ENCODE data around the gene UBP1. TPM values are rescaled to one million over a fixed set of nuclear protein-coding genes. Genes with fewer than 3 reads are reported as not detected.
"Not testable (repeated sequence)": the region's sequence is repeated elsewhere in the genome, so short reads cannot be mapped to it uniquely, and the experiment has no call there.

Gene UBP1
- total RNA-seq, 5 donors from 2014 or later (not counting 1 experiment from before 2014, with no cell fraction given): 87.3 to 101 (median 91.4) TPM

GRCh38 chr3:33467786-33468185 is 27.6 kb upstream of the UBP1 start:
- DNase-seq (no peak), ATAC-seq (replicated peaks in 1 of 4) (no peak)
- WGBS (ENCODE audit: insufficient coverage): 40% methylated on average over 1 of the region's 3 CpGs
- ChIA-PET CTCF (no interaction called here), POLR2A (no interaction called here)
- Histone ChIP-seq H3K9me3 (no peaks in the 10 kb centered on the region), H3K4me3 (ENCODE audit: control insufficient read depth in 1 of 2, extremely low read depth in 1 of 2, low read length in 1 of 2) (no peak overlapping the region), H3K36me3 (ENCODE audit: control insufficient read depth in 2 of 2, extremely low read depth in 1 of 2, insufficient read depth in 1 of 2, low read length in 1 of 2) (no peaks in the 10 kb centered on the region), H3K4me1 (ENCODE audit: control insufficient read depth in 1 of 2, extremely low read depth in 1 of 2, insufficient read depth in 2 of 2, low read length in 2 of 2) (no peaks in the 10 kb centered on the region), H3K27me3 (replicated peaks in 1 of 2; ENCODE audit: control insufficient read depth in 2 of 2, extremely low read depth in 1 of 2, insufficient read depth in 2 of 2, low read length in 1 of 2) (no peaks in the 10 kb centered on the region), H3K27ac (ENCODE audit: low read length) (no peak overlapping the region)
- H3K36me3 Mint-ChIP-seq: peaks cover 26% of the 10 kb centered on the region
- H3K4me1 Mint-ChIP-seq: no peaks in the 10 kb centered on the region
- no peak overlapping the region for H3K27ac Mint-ChIP-seq
- no peak overlapping the region for H3K4me3 Mint-ChIP-seq
- H3K9me3 Mint-ChIP-seq: no peaks in the 10 kb centered on the region
- H3K27me3 Mint-ChIP-seq: no peaks in the 10 kb centered on the region

GRCh38 chr3:33461097-33461496 is 20.9 kb upstream of the UBP1 start:
- no peaks in the 10 kb centered on the region for H3K27me3 Mint-ChIP-seq
- Histone ChIP-seq H3K4me3 (ENCODE audit: control insufficient read depth in 1 of 2, extremely low read depth in 1 of 2, low read length in 1 of 2) (no peak overlapping the region), H3K27me3 (replicated peaks in 1 of 2; ENCODE audit: control insufficient read depth in 2 of 2, extremely low read depth in 1 of 2, insufficient read depth in 2 of 2, low read length in 1 of 2) (no peaks in the 10 kb centered on the region), H3K9me3 (peaks cover 2% of the 10 kb centered on the region), H3K27ac (ENCODE audit: low read length) (no peak overlapping the region), H3K4me1 (ENCODE audit: control insufficient read depth in 1 of 2, extremely low read depth in 1 of 2, insufficient read depth in 2 of 2, low read length in 2 of 2) (no peaks in the 10 kb centered on the region), H3K36me3 (ENCODE audit: control insufficient read depth in 2 of 2, extremely low read depth in 1 of 2, insufficient read depth in 1 of 2, low read length in 1 of 2) (no peaks in the 10 kb centered on the region)
- ATAC-seq (replicated peaks in 1 of 4) (no peak), DNase-seq (no peak)
- no peak overlapping the region for H3K27ac Mint-ChIP-seq
- H3K4me3 Mint-ChIP-seq: no peak overlapping the region
- H3K4me1 Mint-ChIP-seq: no peaks in the 10 kb centered on the region
- peaks cover 23% of the 10 kb centered on the region for H3K36me3 Mint-ChIP-seq
- WGBS (ENCODE audit: insufficient coverage): no CpG with 5 or more reads among the region's 2 CpGs
- peaks cover 0 to 15% (median 7%) of the 10 kb centered on the region in 3 donors for H3K9me3 Mint-ChIP-seq
- CTCF ChIA-PET: interaction anchor here in 1 of 2 donors (0.7 kb wide), 1 partner anchor 513 kb away, joined by 8 read pairs; no protein-coding TSS in a partner anchor
- POLR2A ChIA-PET: interaction anchor here in 1 of 2 donors (0.6 kb wide), 1 partner anchor 19 kb away, joined by 5 read pairs; no protein-coding TSS in a partner anchor

GRCh38 chr3:33459577-33459976 is 19.4 kb upstream of the UBP1 start:
- ATAC-seq (replicated peaks in 1 of 4); H3K27ac ChIP-seq (ENCODE audit: low read length); H3K4me3 ChIP-seq (ENCODE audit: control insufficient read depth in 1 of 2, extremely low read depth in 1 of 2, low read length in 1 of 2); H3K4me1 Mint-ChIP-seq; H3K4me3 Mint-ChIP-seq; H3K27me3 Mint-ChIP-seq; CTCF ChIA-PET; DNase-seq; H3K9me3 ChIP-seq; H3K27ac Mint-ChIP-seq; H3K27me3 ChIP-seq (replicated peaks in 1 of 2; ENCODE audit: control insufficient read depth in 2 of 2, extremely low read depth in 1 of 2, insufficient read depth in 2 of 2, low read length in 1 of 2); H3K36me3 ChIP-seq (ENCODE audit: control insufficient read depth in 2 of 2, extremely low read depth in 1 of 2, insufficient read depth in 1 of 2, low read length in 1 of 2); H3K4me1 ChIP-seq (ENCODE audit: control insufficient read depth in 1 of 2, extremely low read depth in 1 of 2, insufficient read depth in 2 of 2, low read length in 2 of 2): not testable (repeated sequence)
- POLR2A ChIA-PET: interaction anchor here in 1 of 2 donors (0.6 kb wide), 1 partner anchor 15 kb away, joined by 4 read pairs; no protein-coding TSS in a partner anchor
- Mint-ChIP-seq H3K36me3 (peaks cover 20% of the 10 kb centered on the region), H3K9me3 (peaks cover 0 to 15% (median 7%) of the 10 kb centered on the region in 3 donors)
- WGBS (ENCODE audit: insufficient coverage): no CpG with 5 or more reads among the region's 4 CpGs

- peaks cover 3 to 7% (median 3%) of the 10 kb centered on the region in 3 donors for H3K4me1 Mint-ChIP-seq
- H3K4me3 Mint-ChIP-seq: no peak overlapping the region
- Histone ChIP-seq H3K36me3 (ENCODE audit: control insufficient read depth in 2 of 2, extremely low read depth in 1 of 2, insufficient read depth in 1 of 2, low read length in 1 of 2) (no peaks in the 10 kb centered on the region), H3K4me1 (ENCODE audit: control insufficient read depth in 1 of 2, extremely low read depth in 1 of 2, insufficient read depth in 2 of 2, low read length in 2 of 2) (no peaks in the 10 kb centered on the region), H3K27me3 (replicated peaks in 1 of 2; ENCODE audit: control insufficient read depth in 2 of 2, extremely low read depth in 1 of 2, insufficient read depth in 2 of 2, low read length in 1 of 2) (no peaks in the 10 kb centered on the region), H3K4me3 (ENCODE audit: control insufficient read depth in 1 of 2, extremely low read depth in 1 of 2, low read length in 1 of 2) (no peak overlapping the region), H3K27ac (ENCODE audit: low read length) (no peak overlapping the region), H3K9me3 (peaks cover 2% of the 10 kb centered on the region)
- POLR2A ChIA-PET: no interaction called here
- no peak overlapping the region for H3K27ac Mint-ChIP-seq
- ATAC-seq (replicated peaks in 1 of 4) (no peak), DNase-seq (no peak)
- H3K9me3 Mint-ChIP-seq: peaks cover 0 to 15% (median 11%) of the 10 kb centered on the region in 3 donors
- H3K27me3 Mint-ChIP-seq: no peaks in the 10 kb centered on the region
- CTCF ChIA-PET: no interaction called here
- peaks cover 22% of the 10 kb centered on the region for H3K36me3 Mint-ChIP-seq
- WGBS (ENCODE audit: insufficient coverage): 100% methylated on average over 1 of the region's 3 CpGs
Observed at GRCh38 chr3:33458446-33458845, 18.2 kb upstream of the UBP1 start.

GRCh38 chr3:33456756-33457155 is 16.6 kb upstream of the UBP1 start:
- ChIA-PET POLR2A (no interaction called here), CTCF (interaction anchor here in 1 of 2 donors (0.7 kb wide), 1 partner anchor 47 kb away, joined by 4 read pairs; no protein-coding TSS in a partner anchor)

GRCh38 chr3:33453331-33453761 is 13.1 kb upstream of the UBP1 start:
- H3K36me3 Mint-ChIP-seq: peaks cover 6% of the 10 kb centered on the region
- ATAC-seq (replicated peaks in 1 of 4) (no peak), DNase-seq (no peak)
- H3K27me3 Mint-ChIP-seq: no peaks in the 10 kb centered on the region
- Histone ChIP-seq H3K4me1 (ENCODE audit: control insufficient read depth in 1 of 2, extremely low read depth in 1 of 2, insufficient read depth in 2 of 2, low read length in 2 of 2) (no peaks in the 10 kb centered on the region), H3K9me3 (no peaks in the 10 kb centered on the region), H3K36me3 (ENCODE audit: control insufficient read depth in 2 of 2, extremely low read depth in 1 of 2, insufficient read depth in 1 of 2, low read length in 1 of 2) (no peaks in the 10 kb centered on the region), H3K27me3 (replicated peaks in 1 of 2; ENCODE audit: control insufficient read depth in 2 of 2, extremely low read depth in 1 of 2, insufficient read depth in 2 of 2, low read length in 1 of 2) (no peaks in the 10 kb centered on the region), H3K27ac (ENCODE audit: low read length) (no peak overlapping the region), H3K4me3 (ENCODE audit: control insufficient read depth in 1 of 2, extremely low read depth in 1 of 2, low read length in 1 of 2) (no peak overlapping the region)
- POLR2A ChIA-PET: no interaction called here
- H3K27ac Mint-ChIP-seq: no peak overlapping the region
- 92% methylated on average over 17 of the region's 19 CpGs for WGBS (ENCODE audit: insufficient coverage)
- no peak overlapping the region for H3K4me3 Mint-ChIP-seq
- H3K9me3 Mint-ChIP-seq: peaks cover 0 to 6% (median 5%) of the 10 kb centered on the region in 3 donors
- H3K4me1 Mint-ChIP-seq: peaks cover 3 to 7% (median 3%) of the 10 kb centered on the region in 3 donors
- CTCF ChIA-PET: interaction anchor here in 1 of 2 donors (0.6 kb wide), 1 partner anchor 41 kb away, joined by 4 read pairs; no protein-coding TSS in a partner anchor

More at GRCh38 chr3:33456756-33457155, 16.6 kb upstream of the UBP1 start:
- H3K36me3 ChIP-seq (ENCODE audit: control insufficient read depth in 2 of 2, extremely low read depth in 1 of 2, insufficient read depth in 1 of 2, low read length in 1 of 2): no peaks in the 10 kb centered on the region
- no peak overlapping the region for H3K27ac ChIP-seq (ENCODE audit: low read length)
- no peak overlapping the region for H3K4me3 ChIP-seq (ENCODE audit: control insufficient read depth in 1 of 2, extremely low read depth in 1 of 2, low read length in 1 of 2)
- peaks cover 14% of the 10 kb centered on the region for H3K36me3 Mint-ChIP-seq
- 100% methylated on average over 1 of the region's 2 CpGs for WGBS (ENCODE audit: insufficient coverage)
- H3K9me3 Mint-ChIP-seq: peaks cover 0 to 15% (median 11%) of the 10 kb centered on the region in 3 donors
- no peaks in the 10 kb centered on the region for H3K27me3 Mint-ChIP-seq
- ATAC-seq (replicated peaks in 1 of 4) (no peak), DNase-seq (no peak)
- H3K27ac Mint-ChIP-seq: no peak overlapping the region
- H3K27me3 ChIP-seq (replicated peaks in 1 of 2; ENCODE audit: control insufficient read depth in 2 of 2, extremely low read depth in 1 of 2, insufficient read depth in 2 of 2, low read length in 1 of 2): no peaks in the 10 kb centered on the region
- H3K9me3 ChIP-seq: peaks cover 2% of the 10 kb centered on the region
- peaks cover 3 to 7% (median 3%) of the 10 kb centered on the region in 3 donors for H3K4me1 Mint-ChIP-seq
- H3K4me3 Mint-ChIP-seq: no peak overlapping the region
- H3K4me1 ChIP-seq (ENCODE audit: control insufficient read depth in 1 of 2, extremely low read depth in 1 of 2, insufficient read depth in 2 of 2, low read length in 2 of 2): no peaks in the 10 kb centered on the region
